ENCODE results near the gene FSD1.
A peak's percentile ranks its signal among the peaks of the same experiment; 100 is the strongest.
"Not testable (repeated sequence)": the region's sequence is repeated elsewhere in the genome, so short reads cannot be mapped to it uniquely, and the experiment has no call there.

Gene FSD1

DNA sequence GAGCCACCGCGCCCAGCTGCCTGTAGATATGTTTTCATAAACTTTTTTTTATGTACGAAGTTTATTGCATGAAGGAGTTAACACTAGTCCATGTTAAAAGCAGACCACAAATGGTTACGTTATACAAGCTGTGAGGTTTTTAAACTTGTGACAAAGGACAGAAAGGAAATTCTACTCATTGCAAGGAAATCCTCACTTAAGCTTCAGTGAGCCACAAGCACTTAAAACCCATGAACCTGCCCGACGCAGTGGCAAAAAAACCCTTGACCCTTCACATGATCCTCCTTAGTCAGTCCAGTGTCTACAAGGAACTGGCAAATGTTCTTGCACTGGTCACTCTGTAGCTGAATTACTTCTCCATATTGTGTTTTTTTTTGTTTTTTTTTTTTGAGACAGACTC is 43.1 kb downstream of the FSD1 start:
- DNase-seq, result no peak

GRCh38 chr19:4349225-4349624 is 44.8 kb downstream of the FSD1 start:
- DNase-seq, result not testable (repeated sequence)

- DNase-seq, result no peak
Measured at GRCh38 chr19:4350111-4350510, 45.7 kb downstream of the FSD1 start.

- no peak for DNase-seq
Measured at GRCh38 chr19:4350726-4351125, 46.3 kb downstream of the FSD1 start.

DNA sequence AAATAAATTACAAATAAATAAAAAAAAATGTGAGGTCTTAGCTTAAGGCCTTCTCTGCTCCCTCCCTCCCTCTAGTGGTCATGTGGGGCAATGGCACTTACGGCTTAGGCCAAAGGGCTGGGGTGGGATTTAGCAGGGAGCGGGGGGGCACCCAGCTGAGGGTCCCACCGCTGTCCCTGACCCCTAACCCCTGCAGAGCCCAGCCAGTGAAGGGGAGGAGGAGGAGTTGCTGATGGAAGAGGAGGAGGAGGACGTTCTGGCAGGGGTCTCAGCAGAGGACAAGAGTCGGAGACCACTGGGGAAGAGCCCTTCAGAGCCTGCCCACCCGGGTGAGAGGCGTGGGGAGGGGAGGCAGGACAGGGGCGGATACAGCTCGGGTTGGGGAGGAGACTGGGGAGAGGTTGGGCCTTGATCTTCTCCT is 48.3 kb downstream of the FSD1 start:
- peak; percentile 3 for DNase-seq

DNA sequence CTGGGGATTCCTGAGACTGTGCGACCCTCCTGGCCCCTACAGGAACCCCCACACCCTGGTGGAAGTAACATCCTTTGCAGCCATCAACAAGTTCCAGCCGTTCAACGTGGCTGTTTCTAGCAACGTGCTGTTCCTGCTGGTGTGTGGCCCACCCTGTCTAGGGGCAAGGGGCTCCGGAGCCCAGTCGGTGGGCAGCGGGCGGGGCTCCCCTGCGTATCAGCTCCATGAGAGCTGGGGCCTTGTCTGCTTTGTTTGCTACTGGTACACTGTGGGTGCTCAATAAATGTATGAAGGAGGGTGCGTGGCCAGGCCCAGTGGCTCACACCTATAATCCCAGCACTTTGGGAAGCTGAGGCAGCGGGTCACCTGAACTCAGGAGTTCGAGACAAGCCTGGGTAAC is 49.9 kb downstream of the FSD1 start:
- no peak for DNase-seq

DNA sequence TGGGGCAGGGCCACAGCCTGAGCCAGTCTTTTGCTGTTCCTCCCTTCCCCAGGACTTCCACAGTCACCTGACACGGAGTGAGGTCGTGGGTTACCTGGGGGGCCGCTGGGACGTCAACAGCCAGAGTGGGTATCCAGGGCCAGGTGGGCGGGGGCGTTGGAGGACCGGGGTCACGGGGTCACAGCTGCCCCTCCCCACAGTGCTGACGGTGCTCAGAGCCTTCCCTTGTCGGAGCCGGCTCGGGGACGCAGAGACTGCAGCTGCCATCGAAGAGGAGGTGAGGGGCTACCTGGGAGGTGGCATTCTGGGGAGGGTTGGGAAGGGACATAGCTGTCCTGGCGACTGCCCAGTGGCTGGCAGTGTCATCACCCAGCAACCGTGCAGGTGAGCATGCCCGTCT is 50.5 kb downstream of the FSD1 start:
- no peak for DNase-seq

DNA sequence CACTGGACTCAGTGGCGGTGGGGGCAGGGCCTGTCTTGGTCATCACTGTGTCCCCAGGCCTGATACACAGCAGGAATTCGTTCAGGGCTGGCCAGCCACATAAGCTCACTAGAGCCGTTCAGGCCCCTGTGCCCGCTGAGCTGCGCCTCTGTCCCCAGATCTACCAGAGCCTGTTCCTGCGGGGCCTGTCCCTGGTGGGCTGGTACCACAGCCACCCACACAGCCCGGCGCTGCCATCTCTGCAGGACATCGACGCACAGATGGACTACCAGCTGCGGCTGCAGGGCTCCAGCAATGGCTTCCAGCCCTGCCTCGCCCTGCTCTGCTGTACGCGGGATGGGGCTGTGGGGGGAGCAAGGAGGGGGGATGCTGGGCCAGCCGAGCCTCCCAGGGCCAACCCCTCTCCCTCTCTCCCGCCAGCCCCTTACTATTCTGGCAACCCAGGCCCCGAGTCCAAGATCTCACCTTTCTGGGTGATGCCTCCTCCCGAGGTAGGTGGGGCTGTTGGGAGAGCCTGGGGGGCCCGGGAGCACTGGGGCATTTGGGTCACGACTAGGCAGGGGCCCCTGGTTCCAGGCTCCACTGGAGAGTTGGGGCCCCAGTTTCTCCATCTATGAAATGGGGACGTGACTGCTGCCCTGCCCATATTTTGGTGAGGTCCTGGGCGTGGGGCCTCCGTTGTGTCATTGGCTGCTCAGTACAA is 52.8 kb downstream of the FSD1 start:
- DNase-seq, result no peak

- DNase-seq, result no peak
Measured at GRCh38 chr19:4357921-4358326, 53.5 kb downstream of the FSD1 start.

DNA sequence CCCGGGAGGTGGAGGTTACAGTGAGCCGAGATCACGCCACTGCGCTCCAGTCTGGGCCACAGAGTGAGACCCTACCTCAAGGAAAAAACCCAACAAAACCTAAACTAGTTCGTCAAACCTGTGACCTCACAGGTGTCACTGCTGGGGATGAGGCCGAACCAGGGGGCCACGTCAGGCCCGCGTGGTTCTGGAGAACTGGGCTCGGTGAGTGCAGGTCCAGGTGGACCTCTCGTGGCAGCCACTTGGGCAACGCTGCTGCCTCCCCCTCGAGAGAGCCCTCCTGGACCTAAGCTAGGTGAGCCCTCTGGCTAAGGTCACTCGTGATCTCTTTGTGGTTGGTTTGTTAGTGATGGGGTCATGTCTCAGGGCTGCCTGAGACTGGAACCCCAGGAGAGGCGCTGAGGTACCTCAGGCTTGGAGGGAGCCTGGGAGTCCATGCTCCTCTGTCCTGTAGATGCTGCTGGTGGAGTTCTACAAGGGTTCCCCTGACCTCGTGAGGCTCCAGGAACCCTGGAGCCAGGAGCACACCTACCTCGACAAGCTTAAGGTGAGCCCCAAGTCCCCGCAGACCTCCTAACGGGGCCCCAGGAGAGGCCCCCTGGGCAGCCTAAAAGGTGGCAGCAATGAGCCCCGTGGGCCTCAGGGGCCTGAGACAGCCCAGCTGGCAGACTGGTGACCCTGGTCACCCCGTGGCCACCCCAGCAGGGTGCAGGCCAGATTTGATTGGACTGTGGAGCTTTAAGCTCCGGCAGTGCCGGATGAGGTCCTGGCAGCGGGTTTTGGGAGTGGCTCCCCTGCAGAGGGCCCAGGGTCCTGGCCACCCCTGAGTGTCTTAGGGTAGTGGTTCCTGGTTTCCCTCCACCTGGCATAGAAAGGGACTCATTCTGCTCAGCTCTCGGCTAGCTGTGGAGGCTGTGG is 54.6 kb downstream of the FSD1 start:
- no peak for DNase-seq

- DNase-seq, result no peak
Measured at GRCh38 chr19:4359627-4360000, 55.2 kb downstream of the FSD1 start.

DNA sequence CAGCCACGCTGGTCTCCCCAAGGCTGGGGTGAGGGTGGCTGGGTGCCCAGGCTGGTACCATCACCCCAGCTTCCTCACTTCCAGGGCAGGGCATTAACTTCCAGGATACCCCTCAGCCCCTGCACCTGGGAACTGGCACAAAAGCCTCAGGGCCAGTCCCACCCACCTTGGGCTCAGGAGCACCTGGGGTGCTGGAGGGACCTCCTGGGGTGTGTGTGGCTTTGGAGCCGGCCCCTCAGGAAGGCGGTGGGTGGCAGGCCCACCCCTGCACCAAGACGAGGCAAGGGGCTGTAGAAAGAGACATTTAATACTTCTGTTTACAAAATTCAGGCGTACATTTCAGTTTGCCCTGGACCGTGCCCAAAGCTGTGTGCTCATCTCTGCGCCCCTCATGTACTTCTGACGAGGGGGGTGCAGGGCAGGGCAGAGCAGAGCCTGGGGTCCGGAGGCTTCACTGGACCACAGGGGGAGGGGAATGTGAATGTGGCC is 55.7 kb downstream of the FSD1 start:
- no peak for DNase-seq

DNA sequence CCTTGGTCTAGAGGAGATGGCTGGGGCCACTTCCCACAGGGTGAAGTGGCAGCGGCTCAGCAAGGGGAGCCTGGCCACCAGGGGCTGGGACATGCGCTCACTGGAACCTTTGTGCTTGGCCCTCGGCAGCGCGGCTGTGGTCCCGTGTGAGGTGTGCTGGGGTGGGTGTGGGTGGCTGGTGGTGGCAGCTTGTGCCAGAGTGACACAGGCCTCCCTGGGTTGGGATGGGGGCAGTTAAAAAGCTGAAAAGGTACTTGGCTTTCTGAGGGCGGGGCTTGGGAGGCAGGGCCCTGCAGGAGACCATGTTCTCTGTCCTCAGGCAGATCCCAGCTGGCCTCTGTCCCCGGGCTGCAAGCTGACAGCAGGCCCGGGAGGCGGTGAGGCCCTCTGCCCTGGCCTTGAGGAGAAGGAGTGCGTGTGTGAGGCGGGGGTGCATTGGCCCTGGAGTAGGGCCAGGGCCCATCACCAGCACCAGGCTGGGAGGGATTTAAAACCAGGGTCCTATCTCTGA is 56.3 kb downstream of the FSD1 start:
- no peak for DNase-seq

GRCh38 chr19:4361152-4362046 is 57.0 kb downstream of the FSD1 start:
- no peak for DNase-seq

- DNase-seq, result no peak
Measured at GRCh38 chr19:4362101-4362828, 57.9 kb downstream of the FSD1 start.

DNA sequence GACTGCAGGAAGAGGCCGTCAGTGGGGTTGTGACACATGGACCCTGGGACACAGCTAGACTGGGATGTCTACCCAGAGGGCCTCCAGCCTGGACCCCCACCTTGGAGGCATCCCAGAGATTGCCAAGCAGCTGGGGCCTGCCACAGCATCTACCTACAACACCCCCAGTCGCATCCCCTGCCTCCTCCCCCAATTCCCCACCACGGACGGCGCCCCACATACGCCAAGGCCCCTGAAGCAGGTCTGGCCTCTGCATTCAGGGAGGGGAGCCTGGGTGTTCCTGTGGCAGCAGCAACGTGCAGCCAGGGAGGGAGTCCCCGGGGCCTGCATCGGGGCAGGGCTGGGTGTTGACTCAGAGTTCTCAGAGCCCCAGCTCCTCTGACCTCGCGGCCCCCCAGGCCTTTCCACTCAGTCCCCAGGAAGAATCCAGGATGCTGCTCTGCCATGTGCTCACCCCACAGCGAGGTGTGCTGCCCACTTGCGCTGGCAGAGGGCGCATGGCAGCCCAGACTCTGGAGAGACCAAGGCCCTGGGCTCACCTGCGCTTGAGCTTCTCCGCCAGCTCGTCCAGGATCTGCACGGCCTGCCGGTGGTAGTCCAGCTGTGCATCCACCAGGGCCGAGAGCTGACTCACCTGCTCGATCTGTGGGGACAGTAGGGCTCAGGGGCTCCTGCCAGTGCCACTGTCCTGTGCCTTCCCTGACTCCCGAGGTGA is 58.6 kb downstream of the FSD1 start:
- DNase-seq, result no peak

DNA sequence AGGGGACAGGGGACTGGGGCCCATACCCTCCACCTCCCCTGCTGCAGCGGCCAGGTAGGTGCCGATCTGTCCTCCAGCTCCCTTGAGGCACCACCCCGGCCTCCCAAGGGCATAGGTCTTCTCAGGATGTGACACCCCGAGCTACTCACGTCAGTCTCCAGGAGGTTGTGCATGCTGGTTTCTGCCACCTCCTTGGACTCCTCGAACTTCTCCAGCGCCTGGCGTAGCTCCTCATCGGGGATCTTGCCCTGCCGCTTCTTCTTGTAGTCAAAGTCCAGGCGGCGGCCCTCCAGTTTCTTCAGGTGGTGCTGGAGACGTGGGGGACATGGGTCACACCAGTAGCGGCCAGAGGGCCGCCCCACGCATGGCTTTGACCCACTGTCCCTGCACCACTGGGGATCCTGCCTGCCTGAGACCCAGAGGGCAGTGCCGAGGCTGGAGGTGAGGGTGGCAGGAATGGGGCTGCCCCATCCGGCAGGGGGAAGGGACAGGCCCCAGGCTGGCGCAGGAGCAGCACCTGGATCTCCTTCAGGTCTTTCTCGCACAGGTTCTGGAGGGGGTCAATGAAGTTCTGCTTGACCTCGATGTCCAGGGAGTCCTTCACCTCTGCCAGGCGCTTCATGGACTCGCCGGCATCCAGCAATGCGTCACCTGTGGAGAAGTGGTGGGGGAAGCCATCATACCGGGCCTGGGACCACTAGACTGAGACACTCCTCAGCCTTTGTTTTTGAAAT is 59.3 kb downstream of the FSD1 start:
- DNase-seq, result no peak

DNA sequence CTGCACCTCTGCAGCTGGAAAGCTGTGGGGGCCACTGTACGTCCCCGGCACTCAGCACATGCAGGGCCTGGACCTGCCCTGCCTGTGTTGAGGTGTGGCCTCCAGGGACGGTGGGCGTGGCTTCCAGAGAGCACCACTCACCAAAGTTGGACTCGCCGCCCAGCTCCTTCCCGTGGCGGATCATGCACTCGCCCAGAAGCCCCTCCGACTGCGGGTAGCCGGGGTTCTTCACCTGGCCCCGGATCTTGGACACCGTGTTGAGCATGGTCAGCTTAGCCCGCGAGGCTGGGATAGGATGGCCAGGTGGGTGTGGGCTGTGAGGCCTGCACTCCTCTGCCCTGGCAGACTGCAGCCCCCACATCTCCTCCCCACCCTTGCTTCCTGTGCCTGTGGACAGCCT is 60.9 kb downstream of the FSD1 start:
- no peak for DNase-seq

- DNase-seq, result no peak
Measured at GRCh38 chr19:4365791-4366665, 61.6 kb downstream of the FSD1 start.

All from DMS153 (cell line).